Bronchial epithelial cell (primary cell): ENCODE measurements around the gene ZNF682. TPM values are rescaled to one million over a fixed set of nuclear protein-coding genes. Genes with fewer than 3 reads are reported as not detected.
"Not testable (repeated sequence)": the region's sequence is repeated elsewhere in the genome, so short reads cannot be mapped to it uniquely, and the experiment has no call there.

Experiments
- DNase-seq: peaks from one replicate; pipeline ENCODE4 v3.0.0-alpha.2; 2010; ENCODE audit warnings: low read depth
- FAIRE-seq: peaks from 2 replicates; lab custom pipeline; 2011; peaks lifted over from hg19 to GRCh38; lab: Jason Lieb, UNC
- H3K27me3 ChIP-seq: 2 replicates; pipeline ENCODE4 v1.5.1; 2011; ENCODE audit warnings: low read length; ENCODE audit not compliant: control insufficient read depth, insufficient read depth
- H3K36me3 ChIP-seq: 2 replicates; pipeline ENCODE4 v1.5.1; 2011; ENCODE audit warnings: low read length; ENCODE audit not compliant: control insufficient read depth, insufficient read depth
- H3K4me3 ChIP-seq: 2 replicates; pipeline ENCODE4 v1.5.1; 2011; ENCODE audit warnings: mild to moderate bottlenecking, low read depth, low read length, control low read depth
- total RNA-seq: library from RNA; depleted of rRNA; stranded (reverse); fragments of >200 nt; gene quantifications from 2 replicates; pipeline ENCODE4 v1.2.1, GENCODE V29; 2014
- TF ChIP-seq, protein P1 (sequence below): IDR thresholded peaks from 2 replicates; pipeline ENCODE4 v1.5.1; 2011; ENCODE audit warnings: mild to moderate bottlenecking, moderate library complexity, low read length, control low read depth, inconsistent platforms; ENCODE audit not compliant: insufficient read depth, severe bottlenecking

Gene ZNF682
- total RNA-seq, 1 donor from 2014 or later: 2.9 TPM

DNA sequence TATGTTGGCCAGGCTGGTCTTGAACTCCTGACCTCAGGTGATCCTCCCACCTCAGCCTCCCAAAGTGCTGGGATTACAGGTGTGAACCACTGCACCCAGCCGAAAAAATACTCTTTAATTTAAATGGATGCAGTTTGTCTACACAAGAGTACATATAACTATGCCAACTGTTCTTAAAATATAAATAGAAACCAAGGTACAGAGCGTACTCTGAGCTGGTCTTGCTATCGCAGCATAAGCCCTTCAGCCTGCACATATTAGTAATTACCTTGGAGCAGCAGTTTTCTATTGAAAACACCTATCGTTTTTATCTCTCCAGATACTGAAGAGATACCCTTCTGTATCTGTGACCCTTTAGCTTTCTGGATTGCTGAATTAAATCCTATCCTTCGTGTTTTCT, 3.4 kb downstream of the ZNF682 start:
- TF ChIP-seq, protein P1, sequence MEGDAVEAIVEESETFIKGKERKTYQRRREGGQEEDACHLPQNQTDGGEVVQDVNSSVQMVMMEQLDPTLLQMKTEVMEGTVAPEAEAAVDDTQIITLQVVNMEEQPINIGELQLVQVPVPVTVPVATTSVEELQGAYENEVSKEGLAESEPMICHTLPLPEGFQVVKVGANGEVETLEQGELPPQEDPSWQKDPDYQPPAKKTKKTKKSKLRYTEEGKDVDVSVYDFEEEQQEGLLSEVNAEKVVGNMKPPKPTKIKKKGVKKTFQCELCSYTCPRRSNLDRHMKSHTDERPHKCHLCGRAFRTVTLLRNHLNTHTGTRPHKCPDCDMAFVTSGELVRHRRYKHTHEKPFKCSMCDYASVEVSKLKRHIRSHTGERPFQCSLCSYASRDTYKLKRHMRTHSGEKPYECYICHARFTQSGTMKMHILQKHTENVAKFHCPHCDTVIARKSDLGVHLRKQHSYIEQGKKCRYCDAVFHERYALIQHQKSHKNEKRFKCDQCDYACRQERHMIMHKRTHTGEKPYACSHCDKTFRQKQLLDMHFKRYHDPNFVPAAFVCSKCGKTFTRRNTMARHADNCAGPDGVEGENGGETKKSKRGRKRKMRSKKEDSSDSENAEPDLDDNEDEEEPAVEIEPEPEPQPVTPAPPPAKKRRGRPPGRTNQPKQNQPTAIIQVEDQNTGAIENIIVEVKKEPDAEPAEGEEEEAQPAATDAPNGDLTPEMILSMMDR: no peak
- Histone ChIP-seq H3K27me3 (no peaks in the 10 kb centered on the region), H3K36me3 (no peaks in the 10 kb centered on the region), H3K4me3 (no peak overlapping the region)
- FAIRE-seq (no peak), DNase-seq (no peak)

DNA sequence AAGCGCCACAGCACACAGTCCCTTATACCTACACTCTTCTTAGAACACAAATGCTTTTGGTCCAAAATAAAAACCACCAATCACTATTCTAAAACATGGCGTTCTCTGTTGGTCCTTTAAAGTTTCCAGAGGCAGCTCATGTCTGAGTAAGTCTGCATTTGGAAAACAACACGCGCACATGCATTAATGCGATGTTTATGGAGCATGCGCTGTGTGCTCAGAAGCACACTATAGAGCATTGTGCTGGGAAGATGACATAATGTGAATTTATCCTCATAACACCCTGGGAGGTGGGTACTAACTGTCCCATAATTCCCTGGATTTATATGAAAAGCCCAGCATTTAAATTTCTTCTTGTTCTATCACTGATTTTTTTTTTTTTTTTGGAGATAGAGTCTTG, 10.7 kb downstream of the ZNF682 start:
- Histone ChIP-seq H3K27me3 (no peaks in the 10 kb centered on the region), H3K36me3 (no peaks in the 10 kb centered on the region), H3K4me3 (no peak overlapping the region)
- FAIRE-seq: no peak
- no peak for DNase-seq
- TF ChIP-seq, protein P1: no peak

DNA sequence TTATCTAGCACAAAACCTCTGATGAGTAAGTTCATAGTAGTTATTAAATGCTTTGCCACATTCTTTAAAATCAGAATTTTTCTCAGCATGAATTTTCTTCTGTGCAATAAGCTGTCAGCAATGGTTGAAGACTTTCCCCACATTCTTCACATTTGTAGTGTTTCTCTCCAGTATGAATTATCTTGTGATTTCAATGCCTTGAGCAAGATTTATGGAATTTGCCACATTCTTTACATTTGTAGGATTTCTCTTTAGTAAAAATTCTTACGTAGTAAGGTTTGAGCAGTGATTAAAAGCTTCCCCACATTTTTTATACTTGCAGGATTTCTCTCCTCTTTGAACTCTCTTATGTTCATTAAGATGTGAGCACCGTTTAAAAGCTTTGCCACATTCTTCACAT, 33.6 kb downstream of the ZNF682 start:
- FAIRE-seq (no peak), DNase-seq (no peak)
- peaks cover 1% of the 10 kb centered on the region for H3K36me3 ChIP-seq
- TF ChIP-seq, protein P1: no peak
- no peak overlapping the region for H3K4me3 ChIP-seq
- no peaks in the 10 kb centered on the region for H3K27me3 ChIP-seq

DNA sequence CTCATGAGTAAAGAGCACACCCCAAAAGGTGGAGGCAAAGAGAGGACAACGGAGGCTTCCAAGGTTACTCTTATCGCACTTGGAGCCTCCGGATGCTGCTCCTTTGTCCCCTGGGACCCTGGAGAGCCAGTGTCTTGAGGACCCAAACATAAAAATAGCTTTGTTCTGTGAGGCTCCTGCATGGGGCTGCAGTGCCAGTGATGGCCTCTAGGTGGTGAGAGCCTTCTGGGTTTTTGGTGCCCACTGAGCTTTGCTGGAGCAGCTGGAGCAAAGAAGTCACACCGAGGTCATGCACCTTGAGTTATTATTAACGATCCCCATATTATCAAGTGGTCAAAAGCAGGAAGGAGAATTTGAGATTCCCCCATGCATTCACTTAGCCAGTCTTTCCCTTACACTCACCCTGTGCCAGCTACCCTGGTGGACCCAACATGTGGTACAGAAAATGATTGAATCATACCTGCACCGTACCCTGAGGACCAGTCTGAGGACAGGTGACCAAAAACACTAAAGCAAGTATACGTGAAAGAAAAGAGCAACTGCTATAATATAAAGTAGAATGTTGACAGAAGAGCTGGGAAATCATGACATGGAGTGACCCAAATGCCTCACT, 41.5 kb downstream of the ZNF682 start:
- DNase-seq (no peak), FAIRE-seq (peak; percentile 64)
- H3K27me3 ChIP-seq: no peaks in the 10 kb centered on the region

DNA sequence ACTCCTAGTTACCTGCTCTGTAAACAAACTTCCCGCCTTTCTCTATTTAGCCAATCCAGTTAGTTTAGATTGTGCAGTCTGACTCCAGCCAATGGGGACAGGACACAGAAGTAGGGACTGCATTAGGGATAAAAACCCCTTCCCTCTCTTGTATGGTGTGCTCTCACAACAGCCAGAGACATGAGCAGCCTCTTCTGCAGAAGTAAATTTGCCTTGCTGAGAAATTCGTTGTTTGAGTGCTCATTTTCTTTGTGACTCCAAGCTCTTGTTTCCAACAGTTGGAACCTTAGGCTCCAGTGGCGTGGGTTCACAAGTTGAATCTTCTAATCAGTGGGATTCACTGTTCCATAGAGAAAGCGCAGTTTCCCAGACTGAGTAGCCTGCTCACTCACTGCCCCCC, 72.4 kb downstream of the ZNF682 start:
- H3K27me3 ChIP-seq: no peaks in the 10 kb centered on the region
- no peak for DNase-seq
- no peak overlapping the region for H3K4me3 ChIP-seq
- peak; percentile 79 for FAIRE-seq
- H3K36me3 ChIP-seq: no peaks in the 10 kb centered on the region
- TF ChIP-seq, protein P1: no peak

More for the DNA sequence above, 41.5 kb downstream of the ZNF682 start:
- H3K4me3 ChIP-seq: no peak overlapping the region
- TF ChIP-seq, protein P1: peak; percentile 50
- no peaks in the 10 kb centered on the region for H3K36me3 ChIP-seq

DNA sequence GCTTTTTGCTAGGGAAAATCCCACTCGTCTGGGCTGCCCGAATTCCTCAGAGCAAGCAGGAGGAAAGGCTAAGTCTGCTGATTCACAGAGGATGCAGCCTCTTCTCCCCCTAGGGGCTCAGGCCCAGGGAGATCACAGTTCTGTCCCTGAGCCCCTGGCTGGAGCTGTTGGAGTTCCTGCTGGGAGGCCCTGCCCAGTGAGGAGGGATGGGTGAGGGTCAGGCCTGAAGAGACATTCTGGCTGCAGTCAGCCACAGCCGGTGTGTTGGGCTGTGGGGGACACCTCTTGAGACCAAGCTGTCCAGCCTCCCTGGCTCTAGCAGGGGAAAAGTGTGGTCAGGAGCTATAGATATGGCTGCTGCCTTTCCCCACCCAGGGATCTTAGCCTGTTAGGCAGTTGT, 73.2 kb downstream of the ZNF682 start:
- not testable (repeated sequence) for H3K36me3 ChIP-seq, DNase-seq, H3K27me3 ChIP-seq, H3K4me3 ChIP-seq
- peak; percentile 81 for FAIRE-seq
